Measurements from ENCODE around the gene RNF41.

- TF ChIP-seq EZH2 (IDR thresholded peaks at IDR 0.05; ENCODE audit: insufficient read depth, poor library complexity, severe bottlenecking) (no peak), EZH2phosphoT487 (IDR thresholded peaks at IDR 0.05; ENCODE audit: insufficient read depth, low read depth) (no peak)
Observed at GRCh38 chr12:56224102-56224701, 2.5 kb upstream of the RNF41 start, which contains the start of gene NABP2.

Measured in GM23248 (cell line).